DMS 273 (cell line): ENCODE data around the gene CASR.
"Not testable (repeated sequence)": the region's sequence is repeated elsewhere in the genome, so short reads cannot be mapped to it uniquely, and the experiment has no call there.

Experiments used
- DNase-seq: peaks from one replicate; lab custom pipeline; 2025; ENCODE audit not compliant: unreplicated experiment; lab: John Stamatoyannopoulos, UW

CASR gene, protein sequence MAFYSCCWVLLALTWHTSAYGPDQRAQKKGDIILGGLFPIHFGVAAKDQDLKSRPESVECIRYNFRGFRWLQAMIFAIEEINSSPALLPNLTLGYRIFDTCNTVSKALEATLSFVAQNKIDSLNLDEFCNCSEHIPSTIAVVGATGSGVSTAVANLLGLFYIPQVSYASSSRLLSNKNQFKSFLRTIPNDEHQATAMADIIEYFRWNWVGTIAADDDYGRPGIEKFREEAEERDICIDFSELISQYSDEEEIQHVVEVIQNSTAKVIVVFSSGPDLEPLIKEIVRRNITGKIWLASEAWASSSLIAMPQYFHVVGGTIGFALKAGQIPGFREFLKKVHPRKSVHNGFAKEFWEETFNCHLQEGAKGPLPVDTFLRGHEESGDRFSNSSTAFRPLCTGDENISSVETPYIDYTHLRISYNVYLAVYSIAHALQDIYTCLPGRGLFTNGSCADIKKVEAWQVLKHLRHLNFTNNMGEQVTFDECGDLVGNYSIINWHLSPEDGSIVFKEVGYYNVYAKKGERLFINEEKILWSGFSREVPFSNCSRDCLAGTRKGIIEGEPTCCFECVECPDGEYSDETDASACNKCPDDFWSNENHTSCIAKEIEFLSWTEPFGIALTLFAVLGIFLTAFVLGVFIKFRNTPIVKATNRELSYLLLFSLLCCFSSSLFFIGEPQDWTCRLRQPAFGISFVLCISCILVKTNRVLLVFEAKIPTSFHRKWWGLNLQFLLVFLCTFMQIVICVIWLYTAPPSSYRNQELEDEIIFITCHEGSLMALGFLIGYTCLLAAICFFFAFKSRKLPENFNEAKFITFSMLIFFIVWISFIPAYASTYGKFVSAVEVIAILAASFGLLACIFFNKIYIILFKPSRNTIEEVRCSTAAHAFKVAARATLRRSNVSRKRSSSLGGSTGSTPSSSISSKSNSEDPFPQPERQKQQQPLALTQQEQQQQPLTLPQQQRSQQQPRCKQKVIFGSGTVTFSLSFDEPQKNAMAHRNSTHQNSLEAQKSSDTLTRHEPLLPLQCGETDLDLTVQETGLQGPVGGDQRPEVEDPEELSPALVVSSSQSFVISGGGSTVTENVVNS

GRCh38 chr3:122183521-122183892, at the start of gene CASR:
CASR (plus strand) TSS chr3:122183668; CDS start chr3:122254190, 70,522 bp downstream.
- DNase-seq: no peak

GRCh38 chr3:122146466-122146865, 37.0 kb upstream of the CASR start:
- DNase-seq: no peak

DNA sequence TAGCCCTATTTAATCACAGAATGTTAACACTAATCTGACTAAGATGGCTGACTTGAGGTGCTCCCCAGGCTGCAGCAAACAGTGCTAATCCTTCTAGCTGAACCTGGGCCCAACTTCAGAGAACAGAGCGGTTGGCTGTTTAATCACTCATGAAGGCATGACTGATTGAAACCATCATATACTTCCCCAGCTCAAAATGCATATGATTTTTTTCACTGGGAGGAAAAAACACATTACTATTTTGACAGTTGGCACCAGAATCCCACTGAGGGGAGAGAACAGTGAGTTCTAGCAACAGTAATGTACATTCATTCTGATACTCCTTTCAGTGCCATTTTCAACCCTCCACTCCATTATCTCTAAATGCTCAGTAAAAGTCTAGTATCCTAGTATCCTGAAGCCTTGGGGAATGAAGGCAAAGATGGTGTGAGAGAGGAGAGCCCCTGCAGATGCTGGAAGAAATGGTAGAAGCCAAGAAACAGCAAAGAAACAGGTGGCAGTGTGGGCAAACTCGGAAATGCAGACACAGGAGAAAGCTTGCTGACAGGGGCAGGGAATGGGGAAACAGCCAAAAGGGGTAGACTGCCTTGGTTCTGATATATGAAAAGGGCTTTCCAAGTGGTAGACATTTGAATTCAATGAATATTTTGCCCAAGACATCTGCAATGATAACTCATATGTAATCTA, 34.4 kb upstream of the CASR start:
- DNase-seq: no peak

GRCh38 chr3:122151480-122151879, 32.0 kb upstream of the CASR start:
- DNase-seq: no peak

DNA sequence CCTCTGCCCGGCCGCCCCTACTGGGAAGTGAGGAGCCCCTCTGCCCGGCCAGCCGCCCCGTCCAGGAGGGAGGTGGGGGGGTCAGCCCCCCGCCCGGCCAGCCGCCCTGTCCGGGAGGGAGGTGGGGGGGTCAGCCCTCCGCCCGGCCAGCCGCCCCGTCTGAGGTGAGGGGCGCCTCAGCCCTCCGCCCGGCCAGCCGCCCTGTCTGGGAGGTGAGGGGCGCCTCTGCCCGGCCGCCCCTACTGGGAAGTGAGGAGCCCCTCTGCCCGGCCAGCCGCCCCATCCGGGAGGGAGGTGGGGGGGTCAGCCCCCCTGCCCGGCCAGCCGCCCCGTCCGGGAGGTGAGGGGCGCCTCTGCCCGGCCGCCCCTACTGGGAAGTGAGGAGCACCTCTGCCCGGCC, 18.5 kb upstream of the CASR start:
- DNase-seq: not testable (repeated sequence)

GRCh38 chr3:122167630-122168029, 15.8 kb upstream of the CASR start:
- no peak for DNase-seq

GRCh38 chr3:122168044-122168443, 15.4 kb upstream of the CASR start:
- no peak for DNase-seq

GRCh38 chr3:122169911-122170310, 13.6 kb upstream of the CASR start:
- DNase-seq: no peak

GRCh38 chr3:122171361-122171760, 12.1 kb upstream of the CASR start:
- DNase-seq: not testable (repeated sequence)

DNA sequence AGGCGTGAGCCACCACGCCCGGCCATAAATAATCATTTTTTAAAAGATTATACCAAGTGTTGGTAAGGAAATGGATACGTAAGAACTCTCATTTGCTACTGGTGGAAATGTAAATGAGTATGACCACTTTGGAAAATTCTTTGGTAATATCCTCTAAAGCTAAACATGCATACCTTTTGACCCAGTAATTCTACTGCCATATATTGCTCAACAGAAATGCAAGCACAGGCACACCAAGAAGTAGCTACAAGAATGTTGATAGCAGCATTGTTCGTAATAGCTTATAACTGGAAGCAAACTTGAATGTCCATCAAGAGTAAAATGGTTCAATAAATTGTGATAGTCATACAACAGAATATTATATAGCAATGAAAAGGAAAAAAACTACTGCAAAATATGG, 4.8 kb upstream of the CASR start:
- no peak for DNase-seq

- DNase-seq: no peak
Observed at GRCh38 chr3:122183893-122184590, 574 bp downstream of the CASR start.

- no peak for DNase-seq
Observed at GRCh38 chr3:122184591-122184929, 1.1 kb downstream of the CASR start.

DNA sequence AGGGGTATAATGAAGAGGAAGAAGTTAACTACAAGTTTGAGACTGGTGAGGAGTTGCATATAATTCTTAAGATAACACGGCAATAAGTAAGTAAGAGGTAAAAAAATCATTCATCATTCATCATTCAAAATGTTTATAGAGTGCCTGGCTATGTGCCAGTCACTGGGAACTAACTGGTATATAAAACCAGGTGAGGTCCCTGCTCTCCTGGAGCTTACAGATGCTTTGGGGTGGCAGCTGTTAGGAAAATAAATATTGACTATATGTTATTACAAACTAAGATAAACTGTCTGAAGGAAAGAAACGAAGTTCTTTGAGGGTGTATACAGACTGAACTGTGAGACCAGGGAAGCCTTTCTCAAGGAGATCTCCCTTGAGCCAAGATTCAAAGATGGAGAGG, 2.9 kb downstream of the CASR start:
- no peak for DNase-seq

- DNase-seq: no peak
Observed at GRCh38 chr3:122188737-122189136, 5.3 kb downstream of the CASR start.

DNA sequence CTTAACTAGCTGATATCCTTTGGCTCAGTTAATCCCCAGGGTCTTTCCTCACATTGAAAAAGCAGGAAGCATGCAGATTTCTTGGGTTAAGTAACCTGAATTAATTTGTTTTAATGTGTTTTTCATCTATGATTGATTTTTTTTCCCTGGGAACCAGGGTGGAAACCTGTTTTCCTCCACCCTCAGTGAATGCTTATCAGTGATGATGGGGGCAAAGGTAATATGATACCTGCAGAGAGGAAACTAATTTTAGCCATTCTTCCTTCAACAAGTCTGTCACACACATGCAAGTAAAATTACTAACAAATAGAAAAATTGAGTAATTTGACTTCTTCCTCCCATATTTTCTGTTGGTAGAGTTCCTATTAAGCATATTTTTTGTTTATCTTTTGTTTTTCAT, 5.9 kb downstream of the CASR start:
- DNase-seq: no peak

- no peak for DNase-seq
Observed at GRCh38 chr3:122190525-122190924, 7.1 kb downstream of the CASR start.

DNA sequence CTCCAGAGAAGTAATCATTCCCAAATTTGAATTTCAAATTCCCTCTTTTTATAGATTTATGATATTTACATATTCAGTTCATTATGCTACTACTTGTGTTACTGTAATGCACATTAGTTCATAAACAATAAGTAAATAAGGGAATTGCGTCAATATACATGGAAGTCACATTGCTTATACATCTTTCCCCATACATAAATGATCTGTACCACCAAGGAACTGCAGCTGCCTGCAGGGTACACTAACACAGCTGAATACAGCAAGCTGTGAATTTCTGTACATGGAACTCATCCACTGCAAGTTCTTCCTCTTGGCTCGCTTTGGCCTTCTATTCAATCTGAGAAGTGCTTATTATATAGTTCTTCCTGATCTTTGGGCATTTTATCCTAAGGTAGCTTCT, 15.5 kb downstream of the CASR start:
- no peak for DNase-seq

DNA sequence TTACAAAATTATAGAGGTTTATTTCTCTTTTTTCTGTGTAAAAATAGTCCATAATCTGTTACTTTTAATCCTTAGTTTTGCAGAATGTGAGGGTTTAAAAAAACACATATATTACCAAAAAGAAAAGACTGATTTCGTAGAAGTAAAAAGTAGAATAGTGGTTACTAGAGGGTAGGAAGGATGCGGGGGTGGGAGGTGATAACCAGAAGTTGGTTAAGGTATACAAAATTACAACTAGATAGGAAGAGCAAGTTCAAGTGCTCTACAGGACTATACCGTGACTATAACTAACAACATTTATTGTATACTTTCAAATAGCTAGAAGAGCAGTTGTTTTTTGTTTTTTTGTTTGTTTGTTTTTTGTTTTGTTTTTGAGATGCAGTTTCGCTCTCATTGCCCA, 16.1 kb downstream of the CASR start:
- no peak for DNase-seq

GRCh38 chr3:122200661-122201060, 17.2 kb downstream of the CASR start:
- no peak for DNase-seq

DNA sequence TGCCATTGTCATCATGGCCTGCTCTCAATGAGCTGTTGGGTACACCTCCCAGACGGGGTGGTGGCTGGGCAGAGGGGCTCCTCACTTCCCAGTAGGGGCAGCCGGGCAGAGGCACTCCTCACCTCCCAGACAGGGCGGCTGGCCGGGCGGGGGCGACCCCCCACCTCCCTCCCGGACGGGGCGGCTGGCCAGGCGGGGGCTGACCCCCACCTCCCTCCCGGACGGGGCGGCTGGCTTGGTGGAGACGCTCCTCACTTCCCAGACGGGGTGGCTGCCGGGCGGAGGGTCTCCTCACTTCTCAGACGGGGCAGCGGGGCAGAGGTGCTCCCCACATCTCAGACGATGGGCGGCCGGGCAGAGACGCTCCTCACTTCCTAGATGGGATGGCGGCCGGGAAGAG, 18.0 kb downstream of the CASR start:
- DNase-seq: not testable (repeated sequence)

GRCh38 chr3:122208579-122208978, 25.1 kb downstream of the CASR start:
- DNase-seq: no peak
